Activated CD4-positive, CD25-positive, alpha-beta regulatory T cell treated with anti-CD3 and anti-CD28 coated beads, Interleukin-2, amount 50 U/mL, for 16 hours (primary cell): ENCODE measurements around the gene SCUBE1.
"Not testable (repeated sequence)": the region's sequence is repeated elsewhere in the genome, so short reads cannot be mapped to it uniquely, and the experiment has no call there.

ENCODE experiments used
- DNase-seq: peaks from one replicate; pipeline ENCODE4 v3.0.0-alpha.2; 2020; ENCODE audit warnings: low read depth, low spot score

SCUBE1 gene

DNA sequence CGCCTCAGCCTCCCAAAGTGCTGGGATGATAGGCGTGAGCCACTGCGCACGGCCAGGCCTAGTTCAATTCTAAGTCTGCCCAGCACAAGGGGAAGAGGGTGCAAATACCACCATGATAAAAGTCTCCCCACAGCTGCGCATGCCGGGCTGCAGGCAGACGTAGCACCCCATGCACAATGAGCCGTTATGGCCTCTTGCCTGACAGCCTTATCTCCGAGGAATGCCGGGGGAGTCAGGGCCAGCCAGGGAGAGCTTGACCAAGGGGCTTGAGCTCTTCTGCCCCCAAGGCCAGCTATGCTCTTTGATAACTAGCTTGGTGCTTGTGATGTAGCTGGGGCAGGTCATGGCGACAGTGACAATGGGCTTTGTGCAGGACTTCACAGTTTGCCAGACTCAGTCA, 13.7 kb upstream of the SCUBE1 start:
- no peak for DNase-seq

DNA sequence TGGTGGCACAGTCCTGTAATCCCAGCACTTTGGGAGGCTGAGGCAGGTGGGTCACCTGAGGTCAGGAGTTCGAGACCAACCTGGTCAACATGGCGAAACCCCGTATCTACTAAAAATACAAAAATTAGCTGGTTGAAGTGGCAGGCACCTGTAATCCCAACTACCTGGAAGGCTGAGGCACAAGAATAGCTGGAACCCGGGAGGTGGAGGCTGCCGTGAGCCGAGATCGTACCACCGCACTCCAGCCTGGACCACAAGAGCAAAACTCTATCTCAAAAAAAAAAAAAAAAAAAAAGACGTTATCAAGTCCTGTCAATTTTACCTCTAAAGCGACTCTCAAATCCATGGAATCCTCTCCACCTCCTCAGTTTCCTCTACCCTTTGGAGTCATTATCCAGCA, 12.5 kb upstream of the SCUBE1 start:
- not testable (repeated sequence) for DNase-seq

DNA sequence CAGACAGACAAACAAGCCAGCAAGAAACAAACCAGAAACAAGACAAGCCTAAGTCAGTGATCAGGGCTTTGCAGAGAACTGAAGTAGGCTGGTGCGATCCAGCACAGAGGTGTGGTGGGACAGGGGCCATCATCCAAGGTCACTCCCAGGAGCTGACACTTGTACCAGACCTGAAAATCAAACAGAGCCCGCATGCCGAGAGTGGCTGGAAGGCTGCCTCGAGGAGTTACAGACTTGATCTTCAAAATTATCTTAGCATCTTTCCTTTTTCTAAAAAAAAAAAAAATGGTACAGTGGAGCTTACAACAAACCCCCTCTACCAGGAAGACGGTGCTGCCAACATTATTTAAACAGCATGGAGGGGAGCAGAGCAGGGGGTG, 8.8 kb upstream of the SCUBE1 start:
- no peak for DNase-seq

DNA sequence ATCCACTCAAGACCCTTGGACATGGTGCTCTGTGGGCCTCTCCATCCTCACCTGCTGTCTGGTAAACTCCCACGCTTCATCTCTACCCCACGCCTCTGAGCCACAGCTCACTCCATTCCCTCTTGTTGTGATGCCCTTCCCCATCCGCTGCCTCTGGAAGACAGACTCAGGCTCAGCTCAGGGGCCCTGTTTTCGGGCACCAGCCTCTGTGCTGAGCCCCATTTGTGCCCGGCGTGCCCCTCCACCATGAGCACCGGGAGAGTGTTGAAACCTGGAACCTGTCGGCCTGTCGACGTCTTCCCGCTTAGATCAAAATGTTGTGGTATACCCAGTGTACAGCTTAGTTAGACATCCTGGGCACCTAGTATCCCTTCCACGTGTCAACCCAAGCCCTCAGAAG, 6.5 kb upstream of the SCUBE1 start:
- DNase-seq: no peak

GRCh38 chr22:43346521-43346929, 3.4 kb upstream of the SCUBE1 start:
- DNase-seq: peak; percentile 34

- DNase-seq: no peak
Measured at GRCh38 chr22:43345761-43346301, 2.7 kb upstream of the SCUBE1 start.

DNA sequence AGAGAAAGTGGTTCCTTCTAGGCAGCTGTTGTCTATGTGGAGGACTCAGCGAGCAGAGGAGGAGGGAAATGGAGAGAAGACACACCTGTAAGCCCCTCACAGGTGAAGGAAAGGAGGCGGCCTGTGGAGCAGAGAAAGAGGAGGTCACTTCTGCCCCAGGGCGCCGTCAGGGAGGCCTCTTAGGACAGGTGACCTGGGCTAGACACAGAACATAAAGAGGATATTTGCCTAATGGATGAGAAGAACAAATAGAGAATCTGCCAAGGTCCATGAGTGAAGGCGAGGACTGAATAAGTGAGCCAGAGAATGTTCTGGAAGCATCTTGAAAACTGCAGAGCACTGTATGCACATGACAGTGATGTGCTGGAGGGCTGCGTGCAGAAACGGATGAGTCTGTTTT, 2.2 kb upstream of the SCUBE1 start:
- DNase-seq: no peak

- DNase-seq: no peak
Measured at GRCh38 chr22:43344520-43344787, 1.3 kb upstream of the SCUBE1 start.

GRCh38 chr22:43343670-43344519, 723 bp upstream of the SCUBE1 start:
- no peak for DNase-seq

GRCh38 chr22:43342347-43343261, 568 bp downstream of the SCUBE1 start:
- DNase-seq: no peak

GRCh38 chr22:43341565-43341964, 1.6 kb downstream of the SCUBE1 start:
- no peak for DNase-seq

DNA sequence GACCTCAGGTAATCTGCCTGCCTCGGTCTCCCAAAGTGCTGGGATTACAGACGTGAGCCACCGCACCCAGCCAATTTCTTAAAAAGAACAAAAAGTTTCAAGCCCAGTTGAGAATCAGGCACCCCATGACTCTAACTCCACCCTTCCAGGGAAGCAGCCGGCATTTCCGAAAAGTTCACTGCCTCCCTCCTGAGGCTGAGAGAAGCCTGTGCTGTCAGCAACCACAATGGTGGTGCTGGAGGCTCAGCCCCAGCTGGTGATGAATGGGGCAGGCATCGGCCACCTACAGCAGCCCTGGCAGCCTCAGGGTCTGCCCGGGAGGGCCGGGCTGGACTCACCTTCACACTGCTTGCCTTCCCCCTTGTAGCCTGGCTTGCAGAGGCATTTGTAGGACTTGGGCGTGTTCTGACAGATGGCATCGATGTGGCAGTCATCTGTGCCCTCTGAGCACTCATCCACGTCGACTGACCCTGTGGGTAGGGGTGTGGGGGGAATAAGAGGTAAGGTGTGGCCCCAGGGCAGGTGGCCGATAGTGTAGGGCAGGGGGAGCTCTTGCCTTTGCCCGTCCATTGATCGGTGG, 4.3 kb downstream of the SCUBE1 start:
- no peak for DNase-seq

DNA sequence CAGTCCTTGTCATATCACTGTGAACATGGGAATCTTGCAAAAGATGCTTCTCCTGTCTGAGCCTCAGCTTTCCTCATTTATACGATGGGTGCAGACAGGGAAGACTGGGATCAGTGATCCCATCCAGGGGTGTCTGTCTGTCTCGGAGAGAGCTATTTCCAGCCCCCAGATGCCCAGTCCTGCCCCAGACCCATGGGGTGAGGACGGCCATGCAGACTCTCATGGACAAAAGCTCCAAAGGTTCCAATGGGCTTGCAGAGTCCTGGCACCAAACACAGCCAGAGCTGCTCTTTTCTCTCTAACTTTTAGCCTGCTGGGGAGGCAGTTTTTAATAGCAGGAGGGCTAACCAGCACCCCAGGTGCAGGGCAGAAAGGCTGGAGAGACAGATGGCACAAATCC, 5.2 kb downstream of the SCUBE1 start:
- no peak for DNase-seq

- no peak for DNase-seq
Measured at GRCh38 chr22:43337385-43337784, 5.8 kb downstream of the SCUBE1 start.

DNA sequence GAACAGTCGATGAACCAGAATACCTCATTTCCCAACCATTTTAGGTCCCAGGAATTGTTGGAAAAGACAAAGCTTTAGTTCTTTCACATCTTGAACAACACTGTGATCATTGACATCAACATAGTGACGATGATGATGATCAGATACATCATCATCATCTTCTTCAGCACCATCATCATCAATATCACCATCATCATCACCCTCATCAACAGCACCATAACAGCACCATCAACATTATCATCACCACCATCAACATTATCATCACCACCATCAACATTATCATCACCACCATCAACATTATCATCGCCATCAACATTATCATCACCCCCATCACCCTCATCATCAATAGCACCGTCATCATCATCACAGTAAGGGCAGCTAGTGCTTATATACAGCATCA, 8.8 kb downstream of the SCUBE1 start:
- DNase-seq: no peak

GRCh38 chr22:43333978-43334377, 9.2 kb downstream of the SCUBE1 start:
- no peak for DNase-seq

DNA sequence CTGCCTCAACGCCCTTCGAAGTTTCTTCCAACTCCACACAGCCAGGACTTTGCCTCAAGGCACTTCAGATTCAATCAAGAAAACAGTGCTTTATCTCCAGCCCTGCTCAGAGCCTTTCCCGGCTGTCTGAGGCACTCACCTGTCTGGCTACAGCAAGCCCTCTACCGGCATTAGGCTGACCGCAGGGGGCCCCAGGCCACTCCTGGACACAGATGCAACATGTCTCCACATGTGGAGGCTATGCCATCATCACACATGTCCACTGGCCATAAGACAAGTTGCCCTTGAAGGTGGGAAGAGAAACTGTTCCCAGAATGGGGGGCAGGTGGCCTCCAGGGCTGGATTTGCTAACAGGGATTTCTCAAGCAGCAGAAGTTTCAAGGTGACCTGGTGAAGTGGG, 10.0 kb downstream of the SCUBE1 start:
- DNase-seq: no peak

DNA sequence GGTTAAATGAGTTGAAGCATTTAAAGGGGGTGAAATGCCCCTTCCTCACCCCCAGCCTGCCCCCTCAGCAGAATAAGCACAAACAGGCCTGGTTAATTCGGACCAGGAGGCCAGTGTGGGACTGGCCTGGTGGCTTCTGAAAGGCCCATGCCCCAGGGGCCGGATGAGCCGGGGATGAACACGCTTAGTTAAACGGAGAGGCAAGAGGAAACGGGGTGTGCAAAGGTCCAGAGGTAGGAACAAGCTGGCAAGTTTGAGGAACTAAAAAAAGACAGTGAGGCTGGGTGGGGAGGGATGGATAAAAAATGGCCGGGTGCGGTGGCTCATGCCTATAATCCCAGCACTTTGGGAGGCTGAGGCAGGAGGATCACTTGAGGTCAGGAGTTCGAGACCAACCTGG, 11.5 kb downstream of the SCUBE1 start:
- DNase-seq: no peak

- DNase-seq: no peak
Measured at GRCh38 chr22:43331069-43331451, 12.1 kb downstream of the SCUBE1 start.

GRCh38 chr22:43330178-43331068, 12.7 kb downstream of the SCUBE1 start:
- DNase-seq: no peak

- DNase-seq: no peak
Measured at GRCh38 chr22:43329061-43329460, 14.1 kb downstream of the SCUBE1 start.

DNA sequence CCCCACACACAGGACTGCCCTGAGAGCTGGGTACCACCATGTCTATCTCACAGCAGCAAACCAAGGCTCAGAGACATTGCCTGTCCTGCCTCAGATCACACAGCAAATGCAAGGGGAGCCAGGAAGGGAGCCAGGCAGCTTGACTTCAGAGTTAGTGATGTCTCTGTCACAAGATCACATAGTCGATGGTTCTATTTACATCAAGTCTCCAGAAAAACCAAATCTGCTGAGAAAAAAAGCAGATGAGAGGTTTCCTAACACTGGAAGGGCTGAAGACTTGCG, 16.1 kb downstream of the SCUBE1 start:
- no peak for DNase-seq
